ENCODE results near the gene FOLR1.

Gene FOLR1

GRCh38 chr11:72235351-72236057 lies 43.6 kb downstream of the FOLR1 start:
- no peak for DNase-seq (ENCODE audit: low read depth in 2 of 2)

GRCh38 chr11:72236083-72236697 lies 44.2 kb downstream of the FOLR1 start:
- DNase-seq (ENCODE audit: low read depth in 2 of 2), result no peak

- DNase-seq (ENCODE audit: low read depth in 2 of 2), result no peak
Observed at GRCh38 chr11:72236774-72237111, 44.8 kb downstream of the FOLR1 start.

- no peak for DNase-seq (ENCODE audit: low read depth in 2 of 2)
Observed at GRCh38 chr11:72237112-72237931, 45.4 kb downstream of the FOLR1 start.

GRCh38 chr11:72238040-72238450 lies 46.1 kb downstream of the FOLR1 start:
- no peak for DNase-seq (ENCODE audit: low read depth in 2 of 2)

- DNase-seq (ENCODE audit: low read depth in 2 of 2), result no peak
Observed at GRCh38 chr11:72238492-72239312, 46.8 kb downstream of the FOLR1 start.

GRCh38 chr11:72239313-72239848 lies 47.4 kb downstream of the FOLR1 start:
- DNase-seq (ENCODE audit: low read depth in 2 of 2), result no peak

- DNase-seq (ENCODE audit: low read depth in 2 of 2), result no peak
Observed at GRCh38 chr11:72239849-72240460, 48.0 kb downstream of the FOLR1 start.

GRCh38 chr11:72240461-72241290 lies 48.7 kb downstream of the FOLR1 start:
- no peak for DNase-seq (ENCODE audit: low read depth in 2 of 2)

- DNase-seq (ENCODE audit: low read depth in 2 of 2), result no peak
Observed at GRCh38 chr11:72241291-72241781, 49.4 kb downstream of the FOLR1 start.

GRCh38 chr11:72242141-72242540 lies 50.2 kb downstream of the FOLR1 start:
- DNase-seq (ENCODE audit: low read depth in 2 of 2), result no peak

- DNase-seq (ENCODE audit: low read depth in 2 of 2), result no peak
Observed at GRCh38 chr11:72243173-72244059, 51.5 kb downstream of the FOLR1 start.

- DNase-seq (ENCODE audit: low read depth in 2 of 2), result no peak
Observed at GRCh38 chr11:72244060-72244360, 52.1 kb downstream of the FOLR1 start, which contains the start of gene PHOX2A. PHOX2A (minus strand) TSS chr11:72244176; CDS start chr11:72244004, 172 bp downstream.

GRCh38 chr11:72244361-72245262 lies 52.7 kb downstream of the FOLR1 start:
- no peak for DNase-seq (ENCODE audit: low read depth in 2 of 2)

- DNase-seq (ENCODE audit: low read depth in 2 of 2), result no peak
Observed at GRCh38 chr11:72245263-72245816, 53.4 kb downstream of the FOLR1 start.
